ENCODE measurements around the gene ACTN1. TPM values are rescaled to one million over a fixed set of nuclear protein-coding genes. Genes with fewer than 3 reads are reported as not detected.

ACTN1 gene
- total and polyA plus RNA-seq, 10 of the 15 experiments (the other 5 are each of a cell fraction or from before 2014, with no cell fraction given), result 0.14 to 39.4 (median 2.6) TPM

DNA sequence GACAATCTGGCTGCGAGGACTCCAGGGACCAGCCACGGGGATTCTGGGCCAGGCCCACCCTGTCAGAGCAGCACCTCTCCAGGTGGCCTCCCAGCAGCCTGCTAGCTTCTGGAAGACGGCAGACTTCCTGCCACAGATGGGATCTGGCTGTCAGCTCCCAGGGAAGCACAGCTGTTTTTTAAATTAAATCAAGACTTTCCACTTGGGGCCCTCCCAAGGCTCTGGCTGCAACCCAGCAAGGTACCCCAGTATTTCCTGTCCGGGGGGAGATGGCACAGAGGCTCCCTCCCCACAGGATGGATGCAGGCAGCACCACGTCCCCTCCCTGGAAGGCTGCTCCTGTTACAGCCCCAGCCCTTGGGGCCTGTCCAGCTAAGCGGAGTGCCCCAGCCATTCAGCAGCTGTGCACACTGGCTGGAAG is 56.9 kb downstream of the ACTN1 start (continued):
- TF ChIP-seq, protein P1, sequence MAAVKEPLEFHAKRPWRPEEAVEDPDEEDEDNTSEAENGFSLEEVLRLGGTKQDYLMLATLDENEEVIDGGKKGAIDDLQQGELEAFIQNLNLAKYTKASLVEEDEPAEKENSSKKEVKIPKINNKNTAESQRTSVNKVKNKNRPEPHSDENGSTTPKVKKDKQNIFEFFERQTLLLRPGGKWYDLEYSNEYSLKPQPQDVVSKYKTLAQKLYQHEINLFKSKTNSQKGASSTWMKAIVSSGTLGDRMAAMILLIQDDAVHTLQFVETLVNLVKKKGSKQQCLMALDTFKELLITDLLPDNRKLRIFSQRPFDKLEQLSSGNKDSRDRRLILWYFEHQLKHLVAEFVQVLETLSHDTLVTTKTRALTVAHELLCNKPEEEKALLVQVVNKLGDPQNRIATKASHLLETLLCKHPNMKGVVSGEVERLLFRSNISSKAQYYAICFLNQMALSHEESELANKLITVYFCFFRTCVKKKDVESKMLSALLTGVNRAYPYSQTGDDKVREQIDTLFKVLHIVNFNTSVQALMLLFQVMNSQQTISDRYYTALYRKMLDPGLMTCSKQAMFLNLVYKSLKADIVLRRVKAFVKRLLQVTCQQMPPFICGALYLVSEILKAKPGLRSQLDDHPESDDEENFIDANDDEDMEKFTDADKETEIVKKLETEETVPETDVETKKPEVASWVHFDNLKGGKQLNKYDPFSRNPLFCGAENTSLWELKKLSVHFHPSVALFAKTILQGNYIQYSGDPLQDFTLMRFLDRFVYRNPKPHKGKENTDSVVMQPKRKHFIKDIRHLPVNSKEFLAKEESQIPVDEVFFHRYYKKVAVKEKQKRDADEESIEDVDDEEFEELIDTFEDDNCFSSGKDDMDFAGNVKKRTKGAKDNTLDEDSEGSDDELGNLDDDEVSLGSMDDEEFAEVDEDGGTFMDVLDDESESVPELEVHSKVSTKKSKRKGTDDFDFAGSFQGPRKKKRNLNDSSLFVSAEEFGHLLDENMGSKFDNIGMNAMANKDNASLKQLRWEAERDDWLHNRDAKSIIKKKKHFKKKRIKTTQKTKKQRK (IDR thresholded peaks at IDR 0.05; ENCODE audit: low read depth, low read length), result no peak
- TF ChIP-seq CREB1 (IDR thresholded peaks at IDR 0.05; ENCODE audit: low read depth), result no peak
- TF ChIP-seq, protein P2, sequence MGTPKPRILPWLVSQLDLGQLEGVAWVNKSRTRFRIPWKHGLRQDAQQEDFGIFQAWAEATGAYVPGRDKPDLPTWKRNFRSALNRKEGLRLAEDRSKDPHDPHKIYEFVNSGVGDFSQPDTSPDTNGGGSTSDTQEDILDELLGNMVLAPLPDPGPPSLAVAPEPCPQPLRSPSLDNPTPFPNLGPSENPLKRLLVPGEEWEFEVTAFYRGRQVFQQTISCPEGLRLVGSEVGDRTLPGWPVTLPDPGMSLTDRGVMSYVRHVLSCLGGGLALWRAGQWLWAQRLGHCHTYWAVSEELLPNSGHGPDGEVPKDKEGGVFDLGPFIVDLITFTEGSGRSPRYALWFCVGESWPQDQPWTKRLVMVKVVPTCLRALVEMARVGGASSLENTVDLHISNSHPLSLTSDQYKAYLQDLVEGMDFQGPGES (IDR thresholded peaks at IDR 0.05), result no peak
- TF ChIP-seq ESRRA (IDR thresholded peaks at IDR 0.05; ENCODE audit: low read length), result no peak

DNA sequence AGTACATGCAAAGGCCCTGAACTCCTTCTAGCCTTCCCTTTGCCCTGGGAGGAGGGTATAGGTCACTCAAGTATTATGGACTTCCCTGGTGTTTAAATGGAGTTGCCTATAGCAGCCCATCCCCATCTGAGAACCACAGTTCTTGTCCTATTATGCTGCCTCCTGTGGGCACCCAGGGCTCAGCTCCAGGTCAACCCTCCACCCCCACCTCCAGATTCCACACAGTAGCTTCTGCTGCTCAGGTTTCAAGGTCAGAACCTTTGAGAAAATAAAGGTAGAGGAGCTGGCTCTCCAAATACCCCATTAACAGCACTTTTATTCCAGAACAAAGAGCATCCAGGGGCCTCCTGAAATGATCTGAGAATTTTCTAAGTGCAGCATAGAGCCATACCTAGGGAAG is 57.4 kb downstream of the ACTN1 start:
- Histone ChIP-seq H3K79me2 (ENCODE audit: control insufficient read depth, insufficient read depth, low read length) (no peaks in the 10 kb centered on the region), H3K4me1 (ENCODE audit: control insufficient read depth, insufficient read depth, low read length) (no peaks in the 10 kb centered on the region), H3K9me3 (replicated peaks; ENCODE audit: control insufficient read depth, insufficient read depth, low read length) (peaks cover 2% of the 10 kb centered on the region; the same call in 2 of the 3 replicates), H2AFZ (ENCODE audit: control insufficient read depth, low read depth, low read length) (no peak overlapping the region), H4K20me1 (ENCODE audit: control insufficient read depth, insufficient read depth) (no peaks in the 10 kb centered on the region), H3K9ac (ENCODE audit: control insufficient read depth, insufficient read depth, low read length) (no peak overlapping the region), H3K4me3 (no peak overlapping the region), H3K36me3 (ENCODE audit: control insufficient read depth in 2 of 2, insufficient read depth in 2 of 2, low read length in 1 of 2) (peaks cover 0 to 1% of the 10 kb centered on the region in 2 experiments; a peak in 1 of 4 replicates), H3K27me3 (replicated peaks in 1 of 2; ENCODE audit: control insufficient read depth in 2 of 2, insufficient read depth in 2 of 2, low read length in 1 of 2) (no peaks in the 10 kb centered on the region), H3K27ac (ENCODE audit: control insufficient read depth, insufficient read depth) (no peak overlapping the region), H3K4me2 (ENCODE audit: control insufficient read depth, insufficient read depth) (no peak overlapping the region)
- POLR2A ChIA-PET, result no interaction called here
- CTCF ChIA-PET, result interaction anchor here (0.8 kb wide), 1 partner anchor 9 kb away, joined by 3 read pairs; no protein-coding TSS in a partner anchor
- no peak for ATAC-seq
- intact Hi-C loops (cut with micrococcal nuclease; ENCODE audit: unreplicated experiment) (no loop called here), in situ Hi-C loops (cut with MboI) (no loop called here)
- no peak for FAIRE-seq
- RAD21 ChIA-PET (ENCODE audit: unreplicated experiment), result no interaction called here
- SMC1A ChIA-PET (ENCODE audit: uncharacterized antibody, unreplicated experiment), result no interaction called here
- DNase-seq (ENCODE audit: low read depth, low spot score), result no peak
- no TSS peak for BruUV-seq (replicated peaks)
- TF ChIP-seq, protein P3, sequence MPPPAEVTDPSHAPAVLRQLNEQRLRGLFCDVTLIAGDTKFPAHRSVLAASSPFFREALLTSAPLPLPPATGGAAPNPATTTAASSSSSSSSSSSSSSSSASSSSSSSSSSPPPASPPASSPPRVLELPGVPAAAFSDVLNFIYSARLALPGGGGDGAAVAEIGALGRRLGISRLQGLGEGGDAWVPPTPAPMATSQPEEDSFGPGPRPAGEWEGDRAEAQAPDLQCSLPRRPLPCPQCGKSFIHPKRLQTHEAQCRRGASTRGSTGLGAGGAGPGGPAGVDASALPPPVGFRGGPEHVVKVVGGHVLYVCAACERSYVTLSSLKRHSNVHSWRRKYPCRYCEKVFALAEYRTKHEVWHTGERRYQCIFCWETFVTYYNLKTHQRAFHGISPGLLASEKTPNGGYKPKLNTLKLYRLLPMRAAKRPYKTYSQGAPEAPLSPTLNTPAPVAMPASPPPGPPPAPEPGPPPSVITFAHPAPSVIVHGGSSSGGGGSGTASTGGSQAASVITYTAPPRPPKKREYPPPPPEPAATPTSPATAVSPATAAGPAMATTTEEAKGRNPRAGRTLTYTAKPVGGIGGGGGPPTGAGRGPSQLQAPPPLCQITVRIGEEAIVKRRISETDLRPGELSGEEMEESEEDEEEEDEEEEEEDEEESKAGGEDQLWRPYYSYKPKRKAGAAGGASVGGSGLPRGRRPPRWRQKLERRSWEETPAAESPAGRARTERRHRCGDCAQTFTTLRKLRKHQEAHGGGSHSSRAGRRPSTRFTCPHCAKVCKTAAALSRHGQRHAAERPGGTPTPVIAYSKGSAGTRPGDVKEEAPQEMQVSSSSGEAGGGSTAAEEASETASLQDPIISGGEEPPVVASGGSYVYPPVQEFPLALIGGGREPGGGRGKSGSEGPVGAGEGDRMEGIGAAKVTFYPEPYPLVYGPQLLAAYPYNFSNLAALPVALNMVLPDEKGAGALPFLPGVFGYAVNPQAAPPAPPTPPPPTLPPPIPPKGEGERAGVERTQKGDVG (CRISPR knock-in tag; IDR thresholded peaks at IDR 0.05), result no peak
- TF ChIP-seq NR2F1 (conservative IDR thresholded peaks at IDR 0.05) (no peak), NBN (IDR thresholded peaks at IDR 0.05) (no peak), IKZF1 (conservative IDR thresholded peaks at IDR 0.05) (no peak), TAF1 (IDR thresholded peaks at IDR 0.05; ENCODE audit: borderline replicate concordance, low read depth, low read length) (no peak), CBX5 (IDR thresholded peaks at IDR 0.05; ENCODE audit: low read depth) (no peak), SREBF1 (IDR thresholded peaks at IDR 0.05; ENCODE audit: low read length) (no peak), WRNIP1 (IDR thresholded peaks at IDR 0.05; ENCODE audit: borderline replicate concordance, low read depth, low read length) (no peak), YBX1 (IDR thresholded peaks at IDR 0.05) (no peak), IRF4 (IDR thresholded peaks at IDR 0.05; ENCODE audit: low read depth, low read length) (no peak)
- TF ChIP-seq, protein P4, sequence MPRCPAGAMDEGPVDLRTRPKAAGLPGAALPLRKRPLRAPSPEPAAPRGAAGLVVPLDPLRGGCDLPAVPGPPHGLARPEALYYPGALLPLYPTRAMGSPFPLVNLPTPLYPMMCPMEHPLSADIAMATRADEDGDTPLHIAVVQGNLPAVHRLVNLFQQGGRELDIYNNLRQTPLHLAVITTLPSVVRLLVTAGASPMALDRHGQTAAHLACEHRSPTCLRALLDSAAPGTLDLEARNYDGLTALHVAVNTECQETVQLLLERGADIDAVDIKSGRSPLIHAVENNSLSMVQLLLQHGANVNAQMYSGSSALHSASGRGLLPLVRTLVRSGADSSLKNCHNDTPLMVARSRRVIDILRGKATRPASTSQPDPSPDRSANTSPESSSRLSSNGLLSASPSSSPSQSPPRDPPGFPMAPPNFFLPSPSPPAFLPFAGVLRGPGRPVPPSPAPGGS (IDR thresholded peaks at IDR 0.05; ENCODE audit: borderline replicate concordance, insufficient read depth, low read depth, low read length, poor library complexity, severe bottlenecking), result no peak

Measured in GM12878 (cell line).